ENCODE results near the gene PADI4.

The PADI4 gene

DNA sequence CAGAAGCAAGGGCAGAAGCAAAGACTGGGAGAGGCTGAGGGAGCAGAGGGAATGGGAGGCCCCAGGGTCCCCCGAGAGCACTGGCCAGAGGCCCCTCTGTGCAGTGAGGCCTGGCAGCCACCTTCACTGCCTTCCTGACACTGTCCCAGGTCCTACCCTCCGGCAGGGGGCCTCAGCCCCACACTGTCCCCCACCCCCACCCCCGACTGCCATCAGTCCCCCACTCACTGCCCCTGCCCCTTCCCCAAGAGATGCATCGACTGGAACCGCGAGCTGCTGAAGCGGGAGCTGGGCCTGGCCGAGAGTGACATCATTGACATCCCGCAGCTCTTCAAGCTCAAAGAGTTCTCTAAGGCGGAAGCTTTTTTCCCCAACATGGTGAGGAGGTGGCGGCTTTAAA is 51.0 kb downstream of the PADI4 start:
- Mint-ChIP-seq H3K4me3 (no peak overlapping the region), H3K27me3 (no peaks in the 10 kb centered on the region), H3K27ac (no peak overlapping the region), H3K36me3 (no peaks in the 10 kb centered on the region), H3K4me1 (peaks cover 12% of the 10 kb centered on the region), H3K9me3 (no peaks in the 10 kb centered on the region)
- no peak for DNase-seq
- CTCF ChIA-PET = no interaction called here

DNA sequence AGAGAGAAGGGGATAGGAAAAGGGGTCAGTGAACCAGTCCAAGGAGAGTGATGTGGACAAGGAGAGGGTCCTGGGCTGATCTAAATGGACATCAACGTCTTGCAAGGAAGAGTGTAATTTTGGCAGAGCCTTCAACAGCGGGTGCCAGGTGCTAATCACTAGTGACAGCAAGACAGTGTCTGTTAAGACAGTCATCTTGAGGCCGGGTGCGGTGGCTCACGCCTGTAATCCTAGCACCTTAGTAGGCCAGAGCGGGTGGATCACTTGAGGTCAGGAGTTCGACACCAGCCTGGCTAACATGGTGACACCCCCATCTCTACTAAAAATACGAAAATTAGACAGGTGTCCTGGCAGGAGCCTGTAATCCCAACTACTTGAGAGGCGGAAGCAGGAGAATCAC is 51.8 kb downstream of the PADI4 start:
- Mint-ChIP-seq H3K4me3 (no peak overlapping the region), H3K27me3 (no peaks in the 10 kb centered on the region), H3K9me3 (no peaks in the 10 kb centered on the region), H3K27ac (no peak overlapping the region), H3K36me3 (no peaks in the 10 kb centered on the region), H3K4me1 (peaks cover 12% of the 10 kb centered on the region)
- CTCF ChIA-PET = no interaction called here
- DNase-seq = no peak

DNA sequence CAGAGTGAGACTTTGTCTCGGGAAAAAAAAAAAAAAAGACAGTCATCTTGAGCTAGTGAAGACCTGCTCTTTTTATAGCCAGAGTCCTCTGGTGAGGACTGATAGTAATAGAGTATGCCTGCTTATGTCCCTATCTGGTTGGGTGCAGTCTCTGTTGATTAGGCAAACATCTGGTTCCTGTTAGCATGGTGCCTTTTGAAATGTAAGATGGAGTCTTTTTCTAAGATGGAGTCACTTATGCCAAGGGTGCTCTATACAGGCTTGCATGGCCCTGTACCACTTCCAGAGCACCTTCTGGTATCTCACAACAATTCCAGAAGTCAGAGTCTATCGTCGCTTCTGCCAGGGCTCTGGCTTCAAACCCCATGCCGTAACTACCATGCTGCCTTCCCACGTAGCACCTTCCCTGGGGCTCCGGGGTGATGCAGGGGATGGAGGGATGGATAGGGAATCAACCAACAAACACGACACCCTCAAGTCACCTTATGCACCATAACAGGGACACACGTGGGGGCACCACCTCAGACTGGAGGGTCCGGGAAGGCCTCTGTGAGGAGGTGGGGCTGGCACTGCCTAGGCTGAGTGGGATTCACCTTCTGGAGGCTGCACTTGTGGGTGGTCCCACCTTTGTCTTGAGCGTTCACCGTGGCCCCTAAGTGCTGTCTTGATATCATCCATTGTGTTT is 52.4 kb downstream of the PADI4 start:
- H3K4me1 Mint-ChIP-seq = peaks cover 12% of the 10 kb centered on the region
- H3K9me3 Mint-ChIP-seq = no peaks in the 10 kb centered on the region
- no peak for DNase-seq
- CTCF ChIA-PET = no interaction called here
- no peaks in the 10 kb centered on the region for H3K36me3 Mint-ChIP-seq
- H3K27me3 Mint-ChIP-seq = no peaks in the 10 kb centered on the region
- no peak overlapping the region for H3K4me3 Mint-ChIP-seq
- no peak overlapping the region for H3K27ac Mint-ChIP-seq

GRCh38 chr1:17361687-17362086 is 53.7 kb downstream of the PADI4 start:
- DNase-seq = no peak
- Mint-ChIP-seq H3K4me1 (peaks cover 2% of the 10 kb centered on the region), H3K27me3 (peaks cover 10% of the 10 kb centered on the region), H3K36me3 (no peaks in the 10 kb centered on the region), H3K27ac (no peak overlapping the region), H3K4me3 (no peak overlapping the region), H3K9me3 (no peaks in the 10 kb centered on the region)
- CTCF ChIA-PET = no interaction called here

- no peak overlapping the region for H3K27ac Mint-ChIP-seq
- no peaks in the 10 kb centered on the region for H3K9me3 Mint-ChIP-seq
- H3K27me3 Mint-ChIP-seq = peaks cover 16% of the 10 kb centered on the region
- DNase-seq = no peak
- no peaks in the 10 kb centered on the region for H3K4me1 Mint-ChIP-seq
- no peaks in the 10 kb centered on the region for H3K36me3 Mint-ChIP-seq
- CTCF ChIA-PET = no interaction called here
- no peak overlapping the region for H3K4me3 Mint-ChIP-seq
These were observed 55.4 kb downstream of the PADI4 start for GRCh38 chr1:17363351-17363750.

GRCh38 chr1:17363771-17364170 is 55.8 kb downstream of the PADI4 start:
- no peaks in the 10 kb centered on the region for H3K36me3 Mint-ChIP-seq
- H3K4me1 Mint-ChIP-seq = no peaks in the 10 kb centered on the region
- no peak for DNase-seq
- H3K27ac Mint-ChIP-seq = no peak overlapping the region
- CTCF ChIA-PET = no interaction called here
- H3K9me3 Mint-ChIP-seq = no peaks in the 10 kb centered on the region
- H3K4me3 Mint-ChIP-seq = no peak overlapping the region
- peaks cover 16% of the 10 kb centered on the region for H3K27me3 Mint-ChIP-seq

DNA sequence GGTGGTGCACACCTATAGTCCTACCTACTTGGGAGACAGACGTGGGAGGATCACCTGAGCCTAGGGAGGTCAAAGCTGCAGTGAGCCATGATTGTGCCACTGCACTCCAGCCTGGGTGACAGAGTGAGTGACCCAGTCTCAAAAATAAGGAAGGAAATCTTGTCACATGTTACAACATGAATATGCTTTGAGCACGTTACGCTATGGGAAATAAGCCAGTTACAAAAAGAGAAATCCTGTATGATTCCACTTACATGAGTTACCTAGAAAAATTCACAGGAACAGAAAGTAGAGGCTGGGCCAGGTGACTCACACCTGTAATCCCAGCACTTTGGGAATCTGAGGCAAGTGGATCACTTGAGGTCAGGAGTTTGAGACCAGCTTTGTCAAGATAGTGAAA is 57.3 kb downstream of the PADI4 start:
- CTCF ChIA-PET = no interaction called here
- no peak overlapping the region for H3K27ac Mint-ChIP-seq
- no peaks in the 10 kb centered on the region for H3K9me3 Mint-ChIP-seq
- no peaks in the 10 kb centered on the region for H3K4me1 Mint-ChIP-seq
- H3K27me3 Mint-ChIP-seq = peaks cover 16% of the 10 kb centered on the region
- no peak for DNase-seq
- H3K4me3 Mint-ChIP-seq = no peak overlapping the region
- no peaks in the 10 kb centered on the region for H3K36me3 Mint-ChIP-seq

DNA sequence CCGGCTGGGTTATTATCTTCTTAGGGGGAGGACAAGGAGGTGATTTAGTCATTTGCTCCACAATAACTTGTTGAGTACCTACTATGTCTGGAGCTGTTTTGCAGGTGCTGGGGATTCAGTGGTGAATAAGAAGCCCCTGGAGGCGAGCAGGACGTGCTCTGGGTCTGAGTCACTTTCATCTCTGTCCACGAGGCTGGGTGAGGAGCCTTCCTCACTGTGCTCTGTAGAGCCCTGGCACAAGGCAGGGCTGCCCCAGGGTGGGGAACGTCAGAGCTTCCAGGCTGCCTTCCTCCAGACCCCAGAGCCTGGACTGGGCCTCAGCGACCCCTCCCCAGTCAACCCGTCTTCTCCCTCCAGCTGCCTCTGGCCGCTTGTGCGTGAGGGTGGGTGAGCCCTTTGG is 61.5 kb downstream of the PADI4 start:
- CTCF ChIA-PET = no interaction called here
- H3K27me3 Mint-ChIP-seq = peaks cover 20% of the 10 kb centered on the region
- no peaks in the 10 kb centered on the region for H3K9me3 Mint-ChIP-seq

GRCh38 chr1:17370618-17371017 is 62.6 kb downstream of the PADI4 start:
- no peaks in the 10 kb centered on the region for H3K4me1 Mint-ChIP-seq
- CTCF ChIA-PET = no interaction called here
- H3K9me3 Mint-ChIP-seq = no peaks in the 10 kb centered on the region
- H3K27me3 Mint-ChIP-seq = peaks cover 18% of the 10 kb centered on the region
- no peak for DNase-seq
- H3K4me3 Mint-ChIP-seq = no peak overlapping the region
- H3K36me3 Mint-ChIP-seq = no peaks in the 10 kb centered on the region
- no peak overlapping the region for H3K27ac Mint-ChIP-seq

More for the DNA sequence above, 61.5 kb downstream of the PADI4 start:
- Mint-ChIP-seq H3K27ac (no peak overlapping the region), H3K4me1 (no peaks in the 10 kb centered on the region), H3K4me3 (no peak overlapping the region), H3K36me3 (no peaks in the 10 kb centered on the region)
- DNase-seq = no peak

DNA sequence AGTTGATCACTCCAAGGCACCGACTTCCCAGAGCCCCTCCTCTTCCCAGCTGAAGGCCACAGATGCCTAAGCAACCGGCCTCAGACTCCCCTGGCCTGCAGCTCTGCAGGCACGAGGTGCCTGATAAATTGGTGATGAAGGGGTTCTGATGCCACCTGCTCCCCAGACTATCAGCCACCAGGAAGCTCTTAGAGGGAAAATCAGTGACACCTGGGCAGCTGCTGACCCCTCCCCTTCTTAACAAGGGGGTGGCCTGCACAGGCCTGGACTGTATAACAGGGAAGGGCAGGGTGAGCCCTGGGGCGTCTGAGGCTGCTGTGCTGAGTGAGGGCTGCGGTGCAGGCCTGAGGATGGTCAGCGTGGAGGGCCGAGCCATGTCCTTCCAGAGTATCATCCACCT is 63.9 kb downstream of the PADI4 start, which contains the start of gene PADI6:
Gene PADI6, plus strand, starts transcription at position 301 of the 400 bp plus-strand sequence. Its CDS starts 50 bp downstream, at position 351.
- H3K36me3 Mint-ChIP-seq = no peaks in the 10 kb centered on the region
- CTCF ChIA-PET = no interaction called here

GRCh38 chr1:17372955-17373354 is 65.0 kb downstream of the PADI4 start:
- Mint-ChIP-seq H3K27me3 (peaks cover 4% of the 10 kb centered on the region), H3K36me3 (no peaks in the 10 kb centered on the region), H3K4me3 (no peak overlapping the region), H3K9me3 (no peaks in the 10 kb centered on the region), H3K27ac (no peak overlapping the region), H3K4me1 (no peaks in the 10 kb centered on the region)
- CTCF ChIA-PET = no interaction called here
- no peak for DNase-seq

More for the DNA sequence above, 63.9 kb downstream of the PADI4 start, which contains the start of gene PADI6:
- H3K9me3 Mint-ChIP-seq = no peaks in the 10 kb centered on the region
- DNase-seq = no peak
- H3K4me1 Mint-ChIP-seq = no peaks in the 10 kb centered on the region
- H3K27me3 Mint-ChIP-seq = peaks cover 8% of the 10 kb centered on the region
- no peak within 1 kb of the TSS for H3K4me3 Mint-ChIP-seq
- no peak within 1 kb of the TSS for H3K27ac Mint-ChIP-seq

- Mint-ChIP-seq H3K4me1 (no peaks in the 10 kb centered on the region), H3K27ac (no peak overlapping the region), H3K9me3 (no peaks in the 10 kb centered on the region), H3K27me3 (peaks cover 11% of the 10 kb centered on the region), H3K4me3 (no peak overlapping the region), H3K36me3 (no peaks in the 10 kb centered on the region)
- CTCF ChIA-PET = no interaction called here
- no peak for DNase-seq
These were observed 67.7 kb downstream of the PADI4 start for GRCh38 chr1:17375651-17376050.

DNA sequence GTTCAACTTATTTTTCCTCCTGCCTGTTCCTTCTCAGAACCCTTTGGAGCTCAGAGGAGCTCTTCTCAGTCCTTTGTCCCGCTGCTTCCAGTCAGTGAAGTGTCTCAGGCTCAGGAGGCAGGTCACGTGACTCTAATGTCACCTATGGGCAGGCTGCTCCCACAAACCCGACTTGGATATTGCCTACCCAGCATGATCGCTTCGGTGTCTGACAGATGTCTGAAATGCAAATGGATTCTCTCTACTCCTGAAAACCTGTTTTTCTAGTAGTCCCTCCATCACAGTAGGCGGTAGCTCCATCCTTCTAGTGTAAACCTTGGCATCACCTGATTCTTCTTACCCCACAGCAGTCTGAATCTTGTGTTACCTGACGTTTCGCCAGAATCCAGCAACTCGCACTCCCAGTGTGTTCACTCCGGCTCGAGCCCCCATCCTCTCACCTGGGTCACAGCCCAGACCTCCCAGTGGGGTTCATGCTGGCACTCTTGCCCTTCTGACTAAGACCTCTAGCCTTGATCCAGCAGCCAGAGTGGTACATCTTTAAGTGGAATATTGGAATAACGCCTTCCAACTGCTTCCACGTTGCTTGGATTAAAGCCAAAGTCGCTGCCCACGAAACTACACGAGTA is 69.4 kb downstream of the PADI4 start:
- Mint-ChIP-seq H3K27ac (no peak overlapping the region), H3K9me3 (no peaks in the 10 kb centered on the region), H3K27me3 (peaks cover 16% of the 10 kb centered on the region), H3K4me3 (no peak overlapping the region), H3K4me1 (no peaks in the 10 kb centered on the region), H3K36me3 (no peaks in the 10 kb centered on the region)
- DNase-seq = no peak
- CTCF ChIA-PET = no interaction called here

DNA sequence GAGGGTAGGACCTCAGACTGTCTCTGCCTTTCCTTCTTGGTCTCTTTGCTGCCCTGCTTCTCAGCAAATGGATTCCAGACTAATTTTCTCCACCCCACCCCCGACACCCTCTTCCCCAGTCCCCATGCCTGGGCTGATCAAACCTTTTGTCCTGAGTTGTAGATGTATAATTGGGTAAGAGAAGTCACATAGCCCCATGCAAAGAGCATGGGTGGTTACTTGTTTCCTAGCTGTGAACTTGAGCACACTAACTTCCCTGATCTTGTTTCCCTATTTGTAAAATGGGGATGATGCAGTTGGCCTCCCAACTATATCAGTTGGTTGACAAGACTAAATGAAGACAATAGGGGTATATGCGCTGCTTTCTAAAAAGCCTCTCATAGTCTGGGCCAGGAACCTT is 73.2 kb downstream of the PADI4 start:
- H3K4me3 Mint-ChIP-seq = no peak overlapping the region
- DNase-seq = no peak
- H3K9me3 Mint-ChIP-seq = no peaks in the 10 kb centered on the region
- no peaks in the 10 kb centered on the region for H3K36me3 Mint-ChIP-seq
- H3K27ac Mint-ChIP-seq = no peak overlapping the region
- CTCF ChIA-PET = no interaction called here
- H3K27me3 Mint-ChIP-seq = peaks cover 27% of the 10 kb centered on the region
- no peaks in the 10 kb centered on the region for H3K4me1 Mint-ChIP-seq

GRCh38 chr1:17392199-17392740 is 84.3 kb downstream of the PADI4 start:
- Mint-ChIP-seq H3K27ac (no peak overlapping the region), H3K9me3 (no peaks in the 10 kb centered on the region), H3K4me3 (no peak overlapping the region), H3K4me1 (peaks cover 17% of the 10 kb centered on the region), H3K27me3 (peaks cover 36% of the 10 kb centered on the region), H3K36me3 (no peaks in the 10 kb centered on the region)
- CTCF ChIA-PET = no interaction called here
- DNase-seq = no peak

Measured in activated naive CD4-positive, alpha-beta T cell treated with anti-CD3 and anti-CD28 coated beads, Interleukin-2, amount 10 ng/mL, durations not matched to agents 7 days and 5 days (primary cell).